Measurements from ENCODE around the gene TBX6. TPM values are rescaled to one million over a fixed set of nuclear protein-coding genes. Genes with fewer than 3 reads are reported as not detected.

TBX6 gene
- total and polyA plus RNA-seq, 2 of the 4 experiments (the other 2 are of a cell fraction), result 0.10 TPM; not detected in 1

- Histone ChIP-seq H3K4me2 (ENCODE audit: low read depth, low read length) (no peak overlapping the region), H3K4me1 (ENCODE audit: control insufficient read depth, insufficient read depth, low read length) (peaks cover 3% of the 10 kb centered on the region), H3K4me3 (ENCODE audit: insufficient read depth, low read depth, low read length) (no peak overlapping the region), H2BK15ac (ENCODE audit: low read depth, low read length) (no peak overlapping the region), H3K9me1 (ENCODE audit: insufficient read depth, low read length) (peaks cover 3% of the 10 kb centered on the region; the same call in 1 of the 2 replicates), H3K4ac (ENCODE audit: low read depth, low read length) (no peak overlapping the region), H3K27me3 (ENCODE audit: control insufficient read depth, insufficient read depth, low read length) (no peaks in the 10 kb centered on the region), H4K20me1 (ENCODE audit: insufficient read depth, low read length) (no peaks in the 10 kb centered on the region), H2AK9ac (replicated peaks; ENCODE audit: low read depth, low read length, poor library complexity) (no peak overlapping the region), H3K56ac (ENCODE audit: extremely low read depth, insufficient read depth, low read length) (no peak overlapping the region), H2AK5ac (ENCODE audit: low read depth, low read length) (no peak overlapping the region), H2BK120ac (ENCODE audit: low read depth, low read length) (no peak overlapping the region), H3K14ac (replicated peaks; ENCODE audit: low read depth, low read length) (no peak overlapping the region), H4K5ac (ENCODE audit: low read depth, low read length) (no peak overlapping the region), H3K9ac (ENCODE audit: low read depth, low read length) (no peak overlapping the region), H3K36me3 (ENCODE audit: control insufficient read depth, insufficient read depth, low read length) (peaks cover 47% of the 10 kb centered on the region), H2BK5ac (ENCODE audit: low read depth, low read length, poor library complexity, severe bottlenecking) (no peak overlapping the region), H4K8ac (ENCODE audit: low read depth in 2 of 2, low read length in 2 of 2) (no peak overlapping the region), H2BK20ac (ENCODE audit: low read depth, low read length) (no peak overlapping the region), H3K18ac (ENCODE audit: low read depth, low read length) (no peak overlapping the region), H3K9me3 (ENCODE audit: control insufficient read depth, insufficient read depth, low read length) (no peaks in the 10 kb centered on the region), H3K79me1 (ENCODE audit: low read depth in 1 of 2, low read length in 2 of 2) (peaks cover 0 to 4% of the 10 kb centered on the region in 2 experiments; a peak in 2 of 4 replicates), H2AFZ (replicated peaks; ENCODE audit: low read length, poor library complexity) (no peak overlapping the region), H4K91ac (ENCODE audit: insufficient read depth, low read depth, low read length) (no peak overlapping the region), H3K23ac (ENCODE audit: low read depth, low read length) (no peak overlapping the region), H3K27ac (ENCODE audit: insufficient read depth, low read length) (no peak overlapping the region)
- dilution Hi-C loops (cut with HindIII; ENCODE audit: low sequenced_read_pairs, unreplicated experiment), result no loop called here
- CTCF ChIA-PET, result no interaction called here
- POLR2A ChIA-PET (ENCODE audit: unreplicated experiment), result no interaction called here
- DNase-seq, result no peak
- no peak for ATAC-seq (ENCODE audit: low read depth)
- in situ Hi-C loops (cut with MboI; ENCODE audit: low sequenced_read_pairs), result no loop called here
- no TSS peak for BruUV-seq (replicated peaks)
- 84% methylated on average over 6 of the region's 16 CpGs; no CpG with 5 or more reads in 1 of the 2 experiments for WGBS, 2 experiments (ENCODE audit: extremely low coverage in 2 of 2, insufficient read length in 1 of 2)
- intact Hi-C loops (cut with micrococcal nuclease), result no loop called here
- no peak for TF ChIP-seq CHD1 (IDR thresholded peaks at IDR 0.05; ENCODE audit: low read depth, low read length)
- TF ChIP-seq CEBPB (IDR thresholded peaks at IDR 0.05; ENCODE audit: low read depth, low read length), result no peak
- no peak for TF ChIP-seq RFX5 (IDR thresholded peaks at IDR 0.05; ENCODE audit: low read depth, low read length)
- TF ChIP-seq POLR2A (IDR thresholded peaks at IDR 0.05; ENCODE audit: low read depth, low read length), result no peak
- TF ChIP-seq FOS (IDR thresholded peaks at IDR 0.05; ENCODE audit: low read depth, low read length), result no peak
- TF ChIP-seq BHLHE40 (IDR thresholded peaks at IDR 0.05; ENCODE audit: low read depth, low read length), result no peak
- no peak for TF ChIP-seq MXI1 (IDR thresholded peaks at IDR 0.05; ENCODE audit: borderline replicate concordance, low read depth, low read length)
- TF ChIP-seq, protein P1, sequence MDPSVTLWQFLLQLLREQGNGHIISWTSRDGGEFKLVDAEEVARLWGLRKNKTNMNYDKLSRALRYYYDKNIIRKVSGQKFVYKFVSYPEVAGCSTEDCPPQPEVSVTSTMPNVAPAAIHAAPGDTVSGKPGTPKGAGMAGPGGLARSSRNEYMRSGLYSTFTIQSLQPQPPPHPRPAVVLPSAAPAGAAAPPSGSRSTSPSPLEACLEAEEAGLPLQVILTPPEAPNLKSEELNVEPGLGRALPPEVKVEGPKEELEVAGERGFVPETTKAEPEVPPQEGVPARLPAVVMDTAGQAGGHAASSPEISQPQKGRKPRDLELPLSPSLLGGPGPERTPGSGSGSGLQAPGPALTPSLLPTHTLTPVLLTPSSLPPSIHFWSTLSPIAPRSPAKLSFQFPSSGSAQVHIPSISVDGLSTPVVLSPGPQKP (IDR thresholded peaks at IDR 0.05; ENCODE audit: borderline replicate concordance, low read depth, low read length), result no peak
- TF ChIP-seq MAZ (IDR thresholded peaks at IDR 0.05; ENCODE audit: borderline replicate concordance, low read depth, low read length), result no peak
- TF ChIP-seq USF2 (IDR thresholded peaks at IDR 0.05; ENCODE audit: low read depth, low read length), result no peak
- TF ChIP-seq NFE2L2 (IDR thresholded peaks at IDR 0.05; ENCODE audit: low read depth, low read length), result no peak
- no peak for TF ChIP-seq CTCF (conservative IDR thresholded peaks at IDR 0.05; ENCODE audit: low read depth, low read length)
- no peak for TF ChIP-seq MAFK (IDR thresholded peaks at IDR 0.05; ENCODE audit: low read depth, low read length)
- TF ChIP-seq RCOR1 (IDR thresholded peaks at IDR 0.05; ENCODE audit: insufficient replicate concordance, low read length), result no peak
- TF ChIP-seq RAD21 (IDR thresholded peaks at IDR 0.05; ENCODE audit: low read length), result no peak
Measured at GRCh38 chr16:30116291-30117207, 24.8 kb upstream of the TBX6 start.
